ENCODE data around the gene ATG2A.

ATG2A gene

DNA sequence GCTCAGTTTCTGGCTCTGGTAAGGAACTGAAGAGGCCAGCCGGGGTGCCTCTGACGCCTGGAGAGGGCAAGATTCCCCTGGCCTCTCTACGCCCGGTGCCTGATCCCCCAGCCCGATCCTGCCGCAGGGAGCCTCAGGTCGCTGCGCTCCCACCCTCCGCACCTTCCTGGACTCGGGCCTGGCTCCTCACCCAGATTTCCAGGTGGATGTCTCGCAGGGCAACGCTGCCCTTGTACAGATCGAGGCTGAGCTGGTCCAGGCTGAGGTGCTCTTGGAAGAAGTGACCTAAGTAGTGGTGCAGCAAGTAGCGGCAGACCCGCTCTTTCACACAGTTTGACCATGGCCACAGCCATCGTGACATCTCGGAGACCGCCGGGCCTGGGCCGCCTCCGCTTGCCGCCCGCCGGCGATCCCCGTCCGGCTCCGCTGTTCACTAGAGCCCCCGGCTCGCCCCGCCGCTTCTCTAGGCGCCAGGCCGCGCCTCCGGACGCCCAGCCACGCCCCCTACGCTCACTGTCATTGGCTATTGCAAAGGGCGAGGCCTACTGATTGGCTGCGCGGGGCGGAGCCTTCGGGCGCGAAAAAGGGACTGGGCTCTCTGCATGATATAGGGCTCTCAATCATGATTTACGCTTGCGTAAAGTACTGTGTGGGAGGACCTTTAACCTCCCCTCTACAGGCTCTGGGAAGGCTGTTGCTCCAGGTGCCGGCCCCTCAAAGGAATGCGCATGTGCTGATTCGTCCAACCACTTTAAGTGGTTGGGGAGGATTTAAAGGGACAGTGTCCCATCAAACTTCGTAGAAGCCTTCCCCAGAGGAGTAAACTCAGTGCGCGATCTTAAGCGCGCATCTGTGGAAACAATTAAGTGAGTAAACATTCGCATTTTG is at the start of gene ATG2A:
ATG2A (minus strand) TSS at position 435 of the 888 bp plus-strand sequence; CDS start at position 361, 74 bp downstream.
- in situ Hi-C loops (cut with MboI; ENCODE audit: low sequenced_read_pairs): no loop called here

DNA sequence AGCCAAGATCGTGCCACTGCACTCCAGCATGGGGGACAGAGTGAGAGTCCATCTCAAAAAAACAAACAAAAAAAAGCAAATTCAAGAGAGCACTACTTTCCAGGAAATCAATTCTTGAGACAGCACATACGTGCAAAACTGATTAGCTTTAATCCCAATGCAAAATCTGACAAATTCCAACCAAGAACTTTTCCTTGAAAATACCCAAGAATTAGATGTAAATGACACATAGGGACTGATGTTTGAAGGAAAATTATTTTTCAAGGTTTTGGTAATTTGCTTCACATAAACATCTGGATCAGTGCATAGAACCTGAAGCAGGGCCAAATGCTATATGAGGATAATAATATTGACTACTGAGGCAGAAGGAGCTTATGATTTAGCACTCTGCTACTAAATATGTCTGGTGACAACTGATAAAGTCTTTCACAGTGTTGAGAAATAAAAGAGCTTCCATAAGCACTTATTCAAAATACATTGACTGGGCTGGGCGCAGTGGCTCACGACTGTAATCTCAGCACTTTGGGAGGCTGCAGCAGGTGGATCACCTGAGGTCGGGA is 46.1 kb upstream of the ATG2A start:
- in situ Hi-C loops (cut with MboI; ENCODE audit: low sequenced_read_pairs): no loop called here

DNA sequence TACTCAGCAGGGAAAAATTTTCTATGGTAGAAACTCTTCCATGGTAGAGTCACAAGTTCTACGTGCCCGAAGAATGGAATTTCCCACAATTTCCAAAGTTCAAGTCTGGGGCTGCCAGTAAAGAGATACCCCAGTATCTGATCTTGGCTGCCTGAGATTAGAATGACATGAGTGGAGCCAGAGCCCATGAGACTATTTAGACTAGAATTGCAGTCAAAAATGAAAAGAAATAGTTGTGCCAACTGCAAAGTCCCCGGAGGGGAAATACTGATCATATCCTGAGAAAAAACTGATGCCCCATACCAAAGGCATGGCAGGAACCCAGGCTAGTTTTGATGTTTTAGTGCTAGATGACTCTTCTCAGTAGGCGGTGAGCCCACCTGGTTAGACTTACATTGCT is 43.7 kb upstream of the ATG2A start:
- in situ Hi-C loops (cut with MboI; ENCODE audit: low sequenced_read_pairs): no loop called here

DNA sequence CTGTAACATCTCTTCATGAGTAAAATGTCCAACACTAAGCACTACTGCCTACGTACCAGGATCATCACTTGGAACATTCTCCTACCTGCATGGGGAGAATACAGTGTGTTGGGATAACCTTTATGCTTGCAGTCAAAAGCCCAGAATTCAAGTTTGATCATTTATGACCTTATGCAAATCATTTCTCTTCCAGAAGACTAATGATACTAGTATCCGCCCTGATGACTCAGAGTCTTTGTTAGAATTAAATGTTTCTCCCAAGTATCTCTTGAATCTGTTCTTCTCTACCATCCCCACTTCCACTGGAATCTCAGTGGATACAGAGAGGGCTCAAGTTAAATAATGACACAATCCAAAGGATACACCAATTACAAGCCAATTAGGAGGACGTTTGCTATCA is 42.5 kb upstream of the ATG2A start:
- in situ Hi-C loops (cut with MboI; ENCODE audit: low sequenced_read_pairs): no loop called here

DNA sequence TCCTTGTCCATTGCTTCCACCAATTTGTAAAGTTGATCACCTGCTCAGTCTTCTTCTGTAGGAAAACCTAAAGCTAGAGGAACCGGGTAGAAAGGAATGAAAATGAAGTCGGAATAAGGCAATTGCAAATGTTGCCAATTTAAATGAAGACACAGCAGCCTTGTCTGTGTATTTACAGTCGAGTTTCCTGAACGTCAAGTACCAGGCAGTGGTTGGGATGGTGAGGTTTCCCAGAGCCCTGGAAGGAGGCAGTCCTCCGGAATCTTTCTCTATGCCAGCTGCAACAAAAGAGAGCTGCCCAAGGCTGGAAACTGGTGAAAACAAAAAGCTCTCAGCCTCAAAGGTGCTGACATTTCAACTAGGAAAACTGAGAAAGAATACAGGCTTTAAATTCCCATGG is 37.2 kb upstream of the ATG2A start:
- in situ Hi-C loops (cut with MboI; ENCODE audit: low sequenced_read_pairs): no loop called here

DNA sequence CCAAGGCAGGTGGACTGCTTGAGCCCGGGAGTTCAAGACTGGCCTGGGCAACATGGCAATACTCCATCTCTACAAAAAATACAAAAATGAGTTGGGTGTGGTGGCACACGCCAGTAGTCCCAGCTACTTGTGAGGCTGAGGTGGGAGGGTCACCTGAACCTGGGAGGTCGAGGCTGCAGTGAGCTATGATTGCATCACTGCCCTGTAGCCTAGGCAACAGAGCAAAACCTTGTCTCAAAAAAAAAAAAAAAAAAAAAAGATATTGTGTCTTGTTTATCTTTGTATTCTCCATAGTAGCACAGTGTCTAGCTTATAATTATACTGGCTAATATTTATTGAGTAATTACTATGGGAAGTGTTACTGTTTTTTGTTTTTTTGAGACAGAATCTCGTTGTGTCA is 34.5 kb upstream of the ATG2A start:
- in situ Hi-C loops (cut with MboI; ENCODE audit: low sequenced_read_pairs): no loop called here

DNA sequence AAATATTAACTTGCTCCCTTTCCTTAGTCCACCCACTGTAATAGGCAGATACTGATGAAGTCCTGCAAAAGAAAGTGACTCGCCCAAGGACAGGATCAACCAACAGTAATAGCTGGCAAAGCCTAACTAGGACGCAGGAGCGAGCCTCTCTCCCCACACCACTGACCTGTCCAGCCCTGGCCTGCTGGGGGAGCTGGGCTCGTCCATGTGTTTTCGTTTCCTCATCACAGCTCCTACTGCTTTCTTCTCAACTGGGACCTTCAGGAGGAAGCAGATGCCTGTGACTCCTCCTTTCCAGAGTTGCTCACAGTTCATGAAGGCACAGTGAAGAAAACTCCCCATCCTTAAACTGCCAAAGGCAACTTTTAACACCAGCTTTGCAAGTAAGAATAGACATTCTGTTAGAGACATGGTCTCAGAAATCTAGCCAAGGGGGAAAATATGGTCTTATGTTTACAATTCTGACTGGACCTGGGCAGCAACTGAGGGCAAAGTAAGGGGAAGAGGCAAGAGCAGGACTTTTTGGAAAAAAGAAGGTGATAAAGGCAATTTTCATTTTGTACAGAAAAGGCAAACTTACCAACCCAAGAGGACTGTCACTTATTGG is 30.3 kb upstream of the ATG2A start:
- in situ Hi-C loops (cut with MboI; ENCODE audit: low sequenced_read_pairs): no loop called here

DNA sequence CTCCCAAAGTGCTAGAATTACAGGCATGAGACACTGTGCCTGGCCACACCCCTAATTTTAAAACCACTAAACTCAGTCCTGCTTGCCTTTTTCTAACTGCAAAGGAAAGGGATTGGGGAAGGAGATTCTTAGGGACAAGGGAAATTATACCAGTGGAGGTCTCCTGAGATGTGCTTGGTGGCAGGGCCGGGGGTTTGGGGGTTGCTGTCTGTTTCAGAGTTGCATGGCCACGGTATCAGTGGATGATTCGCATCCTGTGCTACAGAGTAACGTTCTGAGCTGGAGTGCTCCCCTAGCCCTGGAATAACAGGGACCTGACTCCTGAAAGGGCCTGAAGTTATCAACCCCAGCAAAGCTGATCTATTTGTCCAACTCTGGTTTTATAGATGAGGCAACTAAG is 19.5 kb upstream of the ATG2A start:
- in situ Hi-C loops (cut with MboI; ENCODE audit: low sequenced_read_pairs): no loop called here

DNA sequence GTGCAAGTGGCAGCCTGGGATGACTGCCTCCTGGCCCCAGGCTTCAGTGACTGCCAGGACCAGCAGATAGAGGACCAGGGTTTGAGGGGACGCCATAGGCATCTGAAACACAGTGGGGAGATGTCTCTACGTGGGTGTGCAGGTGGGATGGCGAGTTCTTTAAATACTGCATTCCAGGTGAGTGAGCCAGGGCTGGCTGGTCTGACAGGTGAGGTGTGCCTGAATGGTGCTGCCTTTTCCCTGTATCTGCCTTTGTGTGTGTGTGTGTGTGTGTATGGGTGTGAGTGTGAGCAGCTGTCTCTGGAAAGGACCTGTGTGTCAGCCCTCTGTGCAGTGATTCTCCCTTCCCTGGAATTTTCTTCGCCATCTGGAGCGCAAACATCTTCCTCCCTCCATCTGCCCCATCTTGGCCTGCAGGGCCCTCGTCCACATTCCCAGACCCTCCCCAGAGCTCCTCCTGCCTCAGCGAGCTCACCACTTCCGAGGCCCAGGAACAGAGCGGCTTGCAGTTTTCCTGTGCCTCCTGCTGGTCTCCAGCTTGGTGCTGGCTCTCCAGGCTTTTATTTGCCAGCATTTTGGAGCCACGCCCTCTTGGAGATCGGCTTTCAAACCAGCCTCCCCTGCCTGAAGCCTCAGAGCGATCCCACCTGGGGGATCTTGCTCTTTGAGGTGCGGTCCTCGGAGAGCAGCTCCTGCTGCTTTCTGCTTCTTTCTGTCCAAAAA is 18.5 kb upstream of the ATG2A start, which contains the start of gene GPHA2:
GPHA2 (minus strand) TSS at position 535 of the 723 bp plus-strand sequence; CDS start at position 102, 433 bp downstream.
- in situ Hi-C loops (cut with MboI; ENCODE audit: low sequenced_read_pairs): no loop called here

DNA sequence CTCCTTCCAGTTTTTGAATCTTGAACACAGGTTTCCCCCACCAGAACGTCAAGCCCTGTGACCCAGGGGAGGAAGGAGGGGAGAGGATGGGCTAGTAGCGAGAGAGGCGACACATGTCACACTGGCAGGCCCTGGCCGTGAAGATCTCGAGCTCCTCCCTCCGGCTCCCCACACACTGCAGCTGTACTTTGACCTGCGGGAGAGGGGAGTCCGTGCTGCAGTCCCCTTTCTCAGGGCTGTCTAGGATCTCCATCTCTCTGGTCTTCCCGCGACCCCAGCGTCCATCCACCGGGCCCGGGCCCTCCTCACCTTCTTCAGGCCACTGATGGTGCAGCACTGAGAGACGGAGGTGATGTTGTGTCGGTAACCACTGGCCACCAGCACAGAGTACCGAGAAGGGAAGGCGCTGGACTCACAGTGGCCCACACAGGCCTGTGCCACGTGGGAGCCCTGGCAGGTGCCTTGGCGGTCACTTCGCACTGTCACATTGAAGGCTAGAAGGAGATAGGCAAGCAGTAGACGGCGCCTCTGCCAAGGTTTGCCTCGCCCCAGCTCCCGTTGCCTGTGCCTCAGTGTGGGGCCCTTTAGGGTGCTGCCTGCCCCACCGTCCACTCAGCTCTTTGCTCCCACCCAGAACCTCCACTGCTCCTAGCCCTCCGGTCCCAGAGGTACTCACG is 17.8 kb upstream of the ATG2A start:
- in situ Hi-C loops (cut with MboI; ENCODE audit: low sequenced_read_pairs): no loop called here

DNA sequence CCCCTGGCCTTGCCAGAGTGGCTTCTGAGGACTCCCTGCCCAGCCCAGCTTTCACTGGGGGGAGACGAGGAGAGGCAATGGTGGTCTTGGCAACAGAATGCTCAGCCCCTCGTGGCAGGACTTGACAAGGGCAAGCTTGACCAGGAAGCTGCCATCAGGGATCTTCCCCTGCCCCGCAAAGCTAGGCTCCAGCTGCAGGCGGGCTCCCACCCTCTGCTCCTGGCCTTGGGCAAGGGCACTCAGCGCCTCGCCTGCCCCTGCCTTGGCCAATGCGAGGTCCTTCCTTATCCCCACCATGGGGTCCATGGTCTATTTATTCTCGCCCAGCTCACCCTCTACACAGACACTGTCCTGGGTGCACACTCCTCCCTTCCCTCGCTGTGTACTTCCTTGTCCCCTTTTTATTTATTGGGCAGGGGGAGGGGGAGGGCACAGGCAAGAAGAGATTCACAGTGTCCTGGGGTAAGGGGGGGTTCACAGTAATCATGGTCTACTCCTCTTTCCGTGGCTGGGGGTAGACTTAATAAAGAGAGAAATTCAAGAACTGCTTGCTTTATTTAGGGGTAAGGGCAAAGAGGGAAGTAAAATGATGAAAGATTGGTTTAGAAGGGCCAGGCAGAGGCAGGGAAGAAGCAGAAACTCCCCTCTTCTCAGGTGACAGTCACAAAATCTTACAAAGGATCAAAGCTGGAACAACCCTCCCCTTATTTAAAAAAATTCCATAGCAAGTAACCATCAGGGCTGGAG is 17.1 kb upstream of the ATG2A start:
- in situ Hi-C loops (cut with MboI; ENCODE audit: low sequenced_read_pairs): no loop called here

DNA sequence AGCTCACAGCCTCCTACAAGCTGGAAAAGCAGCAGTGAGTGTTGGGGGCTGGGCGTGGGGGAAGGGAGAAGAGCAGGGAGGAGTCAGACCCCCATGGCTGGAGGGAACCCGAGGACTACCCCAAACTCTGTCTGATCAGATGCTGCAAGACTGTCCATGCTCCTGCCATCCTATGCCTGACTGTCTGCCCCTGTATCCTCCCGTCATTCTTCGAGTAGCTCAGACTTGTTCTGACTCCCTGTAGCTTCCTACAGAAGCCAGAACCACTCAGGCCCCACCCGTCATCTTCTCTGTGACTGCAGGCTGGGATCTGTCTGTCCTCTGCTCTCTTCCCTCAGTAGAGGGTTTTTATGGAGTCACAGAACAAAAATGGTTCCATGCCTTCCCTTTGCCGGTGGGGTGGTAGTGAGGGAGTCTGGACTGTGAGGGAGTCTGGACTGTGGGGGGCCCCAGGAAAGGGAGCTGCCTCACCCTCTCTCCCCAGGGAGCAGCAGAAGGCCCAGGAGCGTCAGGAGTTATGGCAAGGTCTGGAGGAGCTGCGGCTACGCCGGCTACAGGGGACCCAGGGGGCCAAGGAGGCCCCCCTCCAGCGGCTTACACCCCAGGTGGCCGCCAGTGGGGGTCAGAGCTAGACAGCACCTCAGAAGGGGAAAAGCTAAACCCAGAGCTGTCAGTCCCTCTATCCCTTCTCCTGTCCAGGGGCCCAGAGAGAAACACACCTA is 16.4 kb upstream of the ATG2A start:
- in situ Hi-C loops (cut with MboI; ENCODE audit: low sequenced_read_pairs): no loop called here

DNA sequence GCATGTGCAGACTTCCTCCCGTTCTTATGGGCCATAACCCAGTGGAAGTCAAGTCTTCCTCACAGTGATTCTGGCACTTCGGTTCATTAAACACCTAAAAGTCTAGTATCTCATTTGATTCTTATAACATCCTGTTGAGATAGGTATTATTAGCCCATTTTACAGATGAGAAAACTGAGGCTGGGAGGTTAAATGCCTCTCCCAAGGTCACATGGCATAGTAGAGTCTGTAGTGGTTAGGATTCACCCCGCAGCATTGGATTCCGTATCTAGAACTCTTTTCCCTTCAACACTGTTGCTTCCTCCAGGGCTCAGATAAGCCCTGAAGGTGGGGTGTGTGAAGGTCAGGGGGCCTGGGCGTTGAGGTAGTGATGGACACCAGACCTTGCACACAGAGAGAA is 15.3 kb upstream of the ATG2A start:
- in situ Hi-C loops (cut with MboI; ENCODE audit: low sequenced_read_pairs): no loop called here

DNA sequence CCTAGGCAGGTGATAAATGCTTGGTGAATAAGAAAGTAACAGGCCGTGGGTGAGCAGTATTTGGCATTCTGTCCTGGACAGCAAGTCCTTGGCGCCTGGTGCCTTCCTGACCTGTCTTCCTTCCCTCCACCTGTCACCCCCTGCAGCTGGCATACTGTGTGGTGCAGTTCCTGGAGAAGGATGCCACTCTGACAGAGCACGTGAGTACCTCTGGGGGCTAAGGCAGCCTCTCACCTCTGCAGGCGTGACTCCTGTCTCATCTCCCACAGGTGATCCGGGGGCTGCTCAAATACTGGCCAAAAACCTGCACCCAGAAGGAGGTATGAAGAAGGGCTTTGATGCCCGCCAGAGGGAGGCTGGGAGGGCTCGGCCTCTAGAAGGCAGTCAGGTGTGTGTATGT is 14.3 kb upstream of the ATG2A start:
- in situ Hi-C loops (cut with MboI; ENCODE audit: low sequenced_read_pairs): no loop called here

DNA sequence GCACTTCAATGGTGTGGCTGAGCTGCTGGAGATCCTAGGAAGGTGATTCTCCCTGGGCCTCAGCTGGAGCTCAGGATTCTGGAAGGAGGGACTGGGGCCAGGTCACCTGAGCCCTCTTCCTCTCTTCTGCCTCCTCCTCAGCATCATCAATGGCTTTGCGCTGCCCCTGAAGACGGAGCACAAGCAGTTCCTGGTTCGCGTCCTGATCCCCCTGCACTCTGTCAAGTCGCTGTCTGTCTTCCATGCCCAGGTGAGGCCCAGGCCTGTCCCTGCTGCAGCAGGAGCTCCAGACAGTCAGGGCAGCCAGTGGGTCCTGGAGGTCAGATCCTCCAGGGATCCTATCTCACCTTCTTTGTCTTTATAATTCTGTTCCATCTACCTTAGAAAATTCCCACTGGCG is 13.3 kb upstream of the ATG2A start:
- in situ Hi-C loops (cut with MboI; ENCODE audit: low sequenced_read_pairs): no loop called here

DNA sequence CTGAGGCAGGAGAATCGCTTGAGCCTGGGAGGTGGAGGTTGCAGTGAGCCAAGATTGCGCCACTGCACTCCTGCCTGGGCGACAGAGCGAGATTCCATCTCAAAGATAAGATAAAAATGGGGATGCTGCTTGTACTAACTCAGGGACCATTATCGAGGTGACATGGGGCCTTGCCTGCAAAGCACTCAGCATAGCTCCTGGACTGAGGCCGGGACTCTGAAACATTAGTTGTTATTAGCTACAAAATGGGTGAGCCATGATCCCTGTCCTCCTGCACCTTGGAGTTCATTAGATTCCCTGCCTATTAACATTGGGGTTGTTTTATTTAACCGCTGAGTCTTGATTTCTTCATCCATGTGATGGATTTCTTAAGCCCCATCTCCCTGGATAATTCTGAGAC is 12.6 kb upstream of the ATG2A start:
- in situ Hi-C loops (cut with MboI; ENCODE audit: low sequenced_read_pairs): no loop called here

DNA sequence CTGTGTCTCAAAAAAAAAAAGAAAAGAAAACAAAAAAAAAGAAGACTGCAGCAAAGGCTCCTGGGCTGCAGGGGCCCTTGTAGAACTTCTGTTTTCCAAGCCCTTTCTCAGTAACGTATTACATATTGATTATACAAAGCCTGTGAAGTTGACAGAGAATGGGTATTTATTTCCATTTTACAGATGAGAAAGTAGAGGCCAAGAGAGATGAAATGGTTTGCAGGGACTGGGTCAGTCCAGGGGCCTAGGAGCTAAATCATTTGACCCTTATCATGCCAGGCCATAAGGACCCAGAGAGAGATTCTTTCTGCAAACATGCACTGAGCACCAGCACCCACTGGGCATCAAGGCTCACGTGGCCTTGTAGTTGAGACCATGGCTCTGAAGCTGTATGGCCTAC is 11.9 kb upstream of the ATG2A start:
- in situ Hi-C loops (cut with MboI; ENCODE audit: low sequenced_read_pairs): no loop called here

DNA sequence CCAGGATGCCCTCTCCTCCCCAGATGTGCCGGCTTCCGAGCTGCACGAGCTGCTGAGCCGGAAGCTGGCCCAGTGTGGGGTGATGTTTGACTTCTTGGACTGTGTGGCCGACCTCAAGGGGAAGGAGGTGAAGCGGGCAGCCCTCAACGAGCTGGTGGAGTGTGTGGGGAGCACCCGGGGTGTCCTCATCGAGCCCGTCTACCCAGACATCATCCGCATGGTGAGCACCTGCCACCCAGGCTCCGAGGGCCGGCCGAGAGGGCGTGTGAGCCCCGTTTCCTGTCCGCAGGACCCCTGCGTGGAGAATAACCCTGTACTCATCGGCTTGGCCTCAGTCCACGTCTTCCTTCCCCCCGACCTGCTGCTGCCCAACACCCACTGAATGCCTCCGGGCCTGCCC is 9.7 kb upstream of the ATG2A start:
- in situ Hi-C loops (cut with MboI; ENCODE audit: low sequenced_read_pairs): no loop called here

Measured in HL-60/S4 treated with retinoic acid at 250 ng/mL for 4 days and 3 days (cell line).